Measurements from ENCODE around the gene IDI2. TPM values are rescaled to one million over a fixed set of nuclear protein-coding genes. Genes with fewer than 3 reads are reported as not detected.
A peak's percentile ranks its signal among the peaks of the same experiment; 100 is the strongest.
"Not testable (repeated sequence)": the region's sequence is repeated elsewhere in the genome, so short reads cannot be mapped to it uniquely, and the experiment has no call there.

IDI2 gene
- total RNA-seq, 1 donor from 2014 or later, result not detected

DNA sequence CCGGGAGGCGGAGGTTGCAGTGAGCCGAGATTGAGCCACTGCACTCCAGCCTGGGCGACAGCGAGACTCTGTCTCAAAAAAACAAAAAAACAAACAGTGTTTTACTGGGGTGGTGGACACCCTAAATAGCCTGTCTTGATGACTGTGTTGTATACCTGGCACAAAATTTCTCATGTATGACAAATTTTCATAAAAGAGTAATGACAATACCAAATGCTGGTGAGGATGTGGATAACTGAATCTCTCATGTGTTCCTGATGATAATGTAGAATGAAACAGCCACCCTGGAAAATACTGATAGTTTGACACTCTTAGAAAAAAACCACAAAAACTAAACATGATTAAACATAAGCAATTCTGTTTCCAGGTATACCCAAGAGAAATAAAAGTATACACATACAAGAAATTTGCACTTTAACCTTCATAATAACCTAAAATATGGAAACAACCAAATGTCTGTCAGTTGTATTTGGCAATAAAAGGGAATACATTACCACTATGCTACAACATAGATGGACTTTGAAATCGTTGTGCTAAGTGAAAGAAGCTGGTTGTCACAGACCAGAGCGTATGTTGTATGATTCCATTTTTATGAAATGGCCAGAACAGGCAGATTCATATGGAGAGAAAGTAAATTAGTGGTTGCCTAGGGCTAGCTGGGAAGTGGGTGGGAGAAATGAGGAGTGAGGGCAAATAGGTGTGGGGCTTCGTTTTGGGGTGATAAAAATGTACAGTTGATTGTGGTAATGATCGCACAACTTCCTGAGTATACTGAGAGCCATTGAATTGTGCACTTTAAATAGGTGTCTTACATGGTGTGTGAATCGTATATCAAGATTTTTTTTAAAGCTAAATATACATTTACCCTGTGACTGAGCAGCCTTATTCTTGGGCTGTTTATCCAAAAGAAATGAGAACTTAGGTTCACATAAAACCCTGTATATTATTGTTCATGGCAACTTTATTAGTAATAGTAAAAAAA lies 43.0 kb upstream of the IDI2 start:
- no peak for DNase-seq (ENCODE audit: low spot score)
- no peak overlapping the region for H3K27ac Mint-ChIP-seq (ENCODE audit: unreplicated experiment)
- no peaks in the 10 kb centered on the region for H3K36me3 Mint-ChIP-seq (ENCODE audit: low read depth, unreplicated experiment)
- H3K27me3 Mint-ChIP-seq (ENCODE audit: unreplicated experiment), result no peaks in the 10 kb centered on the region
- H3K9me3 Mint-ChIP-seq (ENCODE audit: unreplicated experiment), result no peaks in the 10 kb centered on the region
- no peak overlapping the region for H3K4me3 Mint-ChIP-seq (ENCODE audit: unreplicated experiment)
- peaks cover 12% of the 10 kb centered on the region for H3K4me1 Mint-ChIP-seq (ENCODE audit: unreplicated experiment)
- no peak for TF ChIP-seq CTCF (IDR thresholded peaks at IDR 0.05; ENCODE audit: unreplicated experiment)

DNA sequence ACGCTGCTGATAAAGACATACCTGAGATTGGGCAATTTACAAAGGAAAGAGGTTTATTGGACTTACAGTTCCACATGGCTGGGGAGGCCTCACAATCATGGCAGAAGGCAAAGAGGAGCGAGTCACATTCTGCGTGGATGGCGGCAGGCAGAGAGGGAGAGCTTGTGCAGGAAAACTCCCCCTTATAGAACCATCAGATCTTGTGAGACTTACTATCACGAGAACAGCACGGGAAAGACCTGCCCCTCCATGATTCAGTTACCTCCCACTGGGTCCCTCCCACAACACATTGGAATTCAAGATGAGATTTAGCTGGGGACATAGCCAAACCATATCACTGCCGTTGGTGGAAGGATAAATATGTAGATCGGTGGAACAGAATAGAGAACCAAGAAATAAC lies 41.1 kb upstream of the IDI2 start:
- peaks cover 31% of the 10 kb centered on the region for H3K4me1 Mint-ChIP-seq (ENCODE audit: unreplicated experiment)
- H3K4me3 Mint-ChIP-seq (ENCODE audit: unreplicated experiment); H3K36me3 Mint-ChIP-seq (ENCODE audit: low read depth, unreplicated experiment); DNase-seq (ENCODE audit: low spot score); H3K27me3 Mint-ChIP-seq (ENCODE audit: unreplicated experiment); H3K27ac Mint-ChIP-seq (ENCODE audit: unreplicated experiment); H3K9me3 Mint-ChIP-seq (ENCODE audit: unreplicated experiment): not testable (repeated sequence)

GRCh38 chr10:1064964-1065247 lies 39.2 kb upstream of the IDI2 start:
- peak overlapping the region; percentile 20 for H3K27ac Mint-ChIP-seq (ENCODE audit: unreplicated experiment)
- H3K9me3 Mint-ChIP-seq (ENCODE audit: unreplicated experiment), result no peaks in the 10 kb centered on the region
- no peak overlapping the region for H3K4me3 Mint-ChIP-seq (ENCODE audit: unreplicated experiment)
- H3K4me1 Mint-ChIP-seq (ENCODE audit: unreplicated experiment), result peaks cover 47% of the 10 kb centered on the region
- peaks cover 8% of the 10 kb centered on the region for H3K36me3 Mint-ChIP-seq (ENCODE audit: low read depth, unreplicated experiment)
- TF ChIP-seq CTCF (IDR thresholded peaks at IDR 0.05; ENCODE audit: unreplicated experiment), result no peak
- H3K27me3 Mint-ChIP-seq (ENCODE audit: unreplicated experiment), result peaks cover 2% of the 10 kb centered on the region
- no peak for DNase-seq (ENCODE audit: low spot score)

- H3K36me3 Mint-ChIP-seq (ENCODE audit: low read depth, unreplicated experiment), result peaks cover 8% of the 10 kb centered on the region
- TF ChIP-seq CTCF (IDR thresholded peaks at IDR 0.05; ENCODE audit: unreplicated experiment), result no peak
- peaks cover 2% of the 10 kb centered on the region for H3K27me3 Mint-ChIP-seq (ENCODE audit: unreplicated experiment)
- H3K9me3 Mint-ChIP-seq (ENCODE audit: unreplicated experiment), result no peaks in the 10 kb centered on the region
- DNase-seq (ENCODE audit: low spot score), result no peak
- no peak overlapping the region for H3K27ac Mint-ChIP-seq (ENCODE audit: unreplicated experiment)
- H3K4me1 Mint-ChIP-seq (ENCODE audit: unreplicated experiment), result peaks cover 55% of the 10 kb centered on the region
- no peak overlapping the region for H3K4me3 Mint-ChIP-seq (ENCODE audit: unreplicated experiment)
Observed at GRCh38 chr10:1063232-1063865, 37.7 kb upstream of the IDI2 start.

GRCh38 chr10:1061930-1062774 lies 36.5 kb upstream of the IDI2 start:
- H3K27ac Mint-ChIP-seq (ENCODE audit: unreplicated experiment), result peak overlapping the region; percentile 20
- no peaks in the 10 kb centered on the region for H3K9me3 Mint-ChIP-seq (ENCODE audit: unreplicated experiment)
- DNase-seq (ENCODE audit: low spot score), result no peak
- H3K27me3 Mint-ChIP-seq (ENCODE audit: unreplicated experiment), result peaks cover 7% of the 10 kb centered on the region
- peaks cover 8% of the 10 kb centered on the region for H3K36me3 Mint-ChIP-seq (ENCODE audit: low read depth, unreplicated experiment)
- H3K4me1 Mint-ChIP-seq (ENCODE audit: unreplicated experiment), result peaks cover 66% of the 10 kb centered on the region
- peak overlapping the region; percentile 72 for H3K4me3 Mint-ChIP-seq (ENCODE audit: unreplicated experiment)
- no peak for TF ChIP-seq CTCF (IDR thresholded peaks at IDR 0.05; ENCODE audit: unreplicated experiment)

Data from endothelial cell (in vitro differentiated cells).